Mucosa of stomach (tissue), 1 donor: ENCODE results near the gene LCAT.

ENCODE experiments used
- H3K27me3 ChIP-seq: one replicate; pipeline ENCODE4 v1.7.0; 2013; ENCODE audit warnings: mild to moderate bottlenecking, low read length; ENCODE audit not compliant: control insufficient read depth, insufficient read depth
- H3K36me3 ChIP-seq: one replicate; pipeline ENCODE4 v1.7.0; 2013; ENCODE audit warnings: low read length; ENCODE audit not compliant: control insufficient read depth, insufficient read depth
- H3K4me1 ChIP-seq: one replicate; pipeline ENCODE4 v1.7.0; 2013; ENCODE audit warnings: mild to moderate bottlenecking, low read length; ENCODE audit not compliant: control insufficient read depth, insufficient read depth
- H3K4me3 ChIP-seq: one replicate; pipeline ENCODE4 v1.7.0; 2013; ENCODE audit warnings: low read length
- H3K9ac ChIP-seq: one replicate; pipeline ENCODE4 v1.7.0; 2013; ENCODE audit warnings: mild to moderate bottlenecking, low read length, moderate library complexity
- H3K9me3 ChIP-seq: one replicate; pipeline ENCODE4 v1.7.0; 2013; ENCODE audit warnings: mild to moderate bottlenecking, low read length, moderate library complexity; ENCODE audit not compliant: control insufficient read depth
- donor health status: Pancreatic carcinoma.

LCAT gene

GRCh38 chr16:67932462-67932840 is 11.5 kb downstream of the LCAT start:
- no peak overlapping the region for H3K4me3 ChIP-seq
- no peaks in the 10 kb centered on the region for H3K9me3 ChIP-seq
- no peaks in the 10 kb centered on the region for H3K36me3 ChIP-seq
- H3K27me3 ChIP-seq: no peaks in the 10 kb centered on the region
- H3K4me1 ChIP-seq: peaks cover 19% of the 10 kb centered on the region
- no peak overlapping the region for H3K9ac ChIP-seq

DNA sequence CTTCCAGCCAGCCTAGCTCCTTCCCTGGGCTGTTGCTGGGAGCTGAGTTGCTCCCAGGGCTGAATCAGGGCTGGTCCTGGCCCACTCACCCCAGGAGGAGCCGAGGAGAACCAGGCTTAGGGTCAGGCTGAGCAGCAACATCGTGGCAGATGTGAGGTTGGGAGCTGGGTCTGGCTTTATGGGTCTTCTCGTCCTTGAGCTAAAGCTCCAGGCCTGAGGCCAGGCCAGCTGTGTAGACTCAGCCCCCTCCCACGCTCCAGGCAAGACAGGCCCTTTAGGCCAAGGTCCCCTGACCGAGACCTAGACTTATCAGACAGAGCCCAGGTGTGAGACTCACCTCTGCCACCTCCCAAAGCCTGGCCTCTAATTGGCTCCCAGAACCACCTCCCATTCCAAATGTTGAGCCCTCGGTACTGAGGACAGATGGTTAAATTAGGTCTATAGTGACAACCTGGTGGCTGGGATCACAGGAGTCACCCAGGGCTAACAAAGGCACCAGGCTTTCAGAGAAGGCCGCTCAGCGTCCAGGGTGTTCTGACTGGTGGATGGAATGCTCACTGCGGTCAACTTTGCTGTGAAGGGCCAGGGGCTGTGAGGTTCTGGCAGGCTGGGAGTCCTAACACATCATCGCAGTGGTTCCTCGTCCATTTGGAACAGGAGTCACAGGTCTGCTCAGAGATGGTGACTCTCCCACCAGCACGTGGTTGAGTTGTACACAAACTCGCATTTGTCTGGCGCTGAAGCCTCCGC is 12.0 kb downstream of the LCAT start, which contains the start of gene CTRL:
TSS of gene CTRL (minus strand) at position 151 of the 750 bp plus-strand sequence. CDS start at position 141, 10 bp downstream.
- H3K4me1 ChIP-seq: peaks cover 14% of the 10 kb centered on the region
- H3K36me3 ChIP-seq: no peaks in the 10 kb centered on the region
- H3K4me3 ChIP-seq: no peak within 1 kb of the TSS
- H3K9me3 ChIP-seq: no peaks in the 10 kb centered on the region
- no peaks in the 10 kb centered on the region for H3K27me3 ChIP-seq
- no peak within 1 kb of the TSS for H3K9ac ChIP-seq

DNA sequence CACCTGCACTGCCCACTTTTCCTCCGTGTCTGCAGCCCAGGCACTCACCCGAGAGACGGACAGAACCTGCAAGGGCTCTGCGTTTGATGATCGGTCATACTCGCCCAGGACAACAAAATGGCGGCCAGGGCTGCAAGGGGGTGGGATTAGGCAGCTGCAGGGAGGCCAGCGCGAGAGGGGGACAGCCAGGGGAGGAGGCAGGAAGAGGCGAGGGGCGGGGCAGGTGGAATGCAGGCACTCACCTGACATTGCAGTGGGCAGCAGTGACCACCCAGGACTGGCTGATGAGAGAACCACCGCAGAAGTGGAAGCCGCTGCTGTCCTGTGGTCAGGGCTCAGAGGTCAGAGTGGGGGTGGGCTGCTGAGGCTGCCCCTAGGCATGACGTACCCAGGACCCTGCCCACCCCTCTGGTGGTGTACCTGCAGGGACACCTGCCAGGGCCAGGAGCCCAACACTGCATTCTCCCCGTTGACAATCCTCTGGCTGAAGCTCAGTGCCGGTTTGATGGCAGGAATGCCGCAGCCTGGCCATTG is 13.2 kb downstream of the LCAT start:
- Histone ChIP-seq H3K4me1 (peaks cover 12% of the 10 kb centered on the region), H3K9me3 (no peaks in the 10 kb centered on the region), H3K9ac (no peak overlapping the region), H3K36me3 (no peaks in the 10 kb centered on the region), H3K27me3 (no peaks in the 10 kb centered on the region), H3K4me3 (no peak overlapping the region)

DNA sequence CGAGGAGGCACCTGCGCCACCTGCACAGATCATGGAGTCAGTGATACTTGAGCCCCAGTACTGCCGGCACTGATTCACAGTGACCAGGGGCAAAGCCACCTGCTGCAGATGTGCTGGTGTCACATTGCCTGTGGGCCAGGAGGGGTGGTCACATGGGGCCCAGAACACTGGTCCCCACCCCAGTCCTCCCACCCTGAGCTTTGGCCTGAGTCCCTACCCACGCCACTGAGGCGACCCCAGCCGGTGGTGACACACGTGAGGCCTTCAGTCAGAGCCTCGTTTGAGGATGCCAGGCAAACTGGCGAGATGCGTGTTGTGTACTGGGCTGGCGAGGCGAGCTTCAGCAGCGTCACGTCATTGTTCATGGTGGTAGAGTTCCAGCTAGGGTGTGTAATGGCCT is 13.7 kb downstream of the LCAT start:
- H3K27me3 ChIP-seq: no peaks in the 10 kb centered on the region
- H3K4me1 ChIP-seq: peaks cover 9% of the 10 kb centered on the region
- no peak overlapping the region for H3K4me3 ChIP-seq
- H3K36me3 ChIP-seq: no peaks in the 10 kb centered on the region
- H3K9me3 ChIP-seq: no peaks in the 10 kb centered on the region
- H3K9ac ChIP-seq: no peak overlapping the region

GRCh38 chr16:67928561-67929364 is 15.2 kb downstream of the LCAT start:
- no peak overlapping the region for H3K9ac ChIP-seq
- H3K4me1 ChIP-seq: no peaks in the 10 kb centered on the region
- H3K4me3 ChIP-seq: no peak overlapping the region
- H3K9me3 ChIP-seq: no peaks in the 10 kb centered on the region
- no peaks in the 10 kb centered on the region for H3K27me3 ChIP-seq
- no peaks in the 10 kb centered on the region for H3K36me3 ChIP-seq

DNA sequence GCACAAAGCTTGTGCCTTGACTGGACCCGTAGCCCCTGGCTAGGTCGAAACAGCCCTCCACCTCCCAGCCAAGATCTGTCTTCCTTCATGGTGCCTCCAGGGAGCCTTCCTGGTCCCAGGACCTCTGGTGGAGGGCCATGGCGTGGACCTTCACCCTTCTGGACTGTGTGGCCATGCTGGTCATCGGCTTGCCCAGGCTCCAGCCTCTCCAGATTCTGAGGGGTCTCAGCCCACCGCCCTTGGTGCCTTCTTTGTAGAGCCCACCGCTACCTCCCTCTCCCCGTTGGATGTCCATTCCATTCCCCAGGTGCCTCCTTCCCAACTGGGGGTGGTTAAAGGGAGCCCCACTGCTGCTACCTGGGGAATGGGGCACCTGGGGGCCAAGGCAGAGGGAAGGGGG is 15.8 kb downstream of the LCAT start:
- H3K4me3 ChIP-seq: no peak overlapping the region
- no peaks in the 10 kb centered on the region for H3K27me3 ChIP-seq
- no peak overlapping the region for H3K9ac ChIP-seq
- no peaks in the 10 kb centered on the region for H3K9me3 ChIP-seq
- H3K4me1 ChIP-seq: no peaks in the 10 kb centered on the region
- no peaks in the 10 kb centered on the region for H3K36me3 ChIP-seq

GRCh38 chr16:67927131-67927941 is 16.6 kb downstream of the LCAT start:
- Histone ChIP-seq H3K36me3 (no peaks in the 10 kb centered on the region), H3K4me3 (no peak overlapping the region), H3K9ac (no peak overlapping the region), H3K27me3 (no peaks in the 10 kb centered on the region), H3K9me3 (no peaks in the 10 kb centered on the region), H3K4me1 (no peaks in the 10 kb centered on the region)

GRCh38 chr16:67926181-67926750 is 17.7 kb downstream of the LCAT start:
- Histone ChIP-seq H3K9me3 (no peaks in the 10 kb centered on the region), H3K4me3 (no peak overlapping the region), H3K9ac (no peak overlapping the region), H3K36me3 (no peaks in the 10 kb centered on the region), H3K4me1 (no peaks in the 10 kb centered on the region), H3K27me3 (no peaks in the 10 kb centered on the region)

DNA sequence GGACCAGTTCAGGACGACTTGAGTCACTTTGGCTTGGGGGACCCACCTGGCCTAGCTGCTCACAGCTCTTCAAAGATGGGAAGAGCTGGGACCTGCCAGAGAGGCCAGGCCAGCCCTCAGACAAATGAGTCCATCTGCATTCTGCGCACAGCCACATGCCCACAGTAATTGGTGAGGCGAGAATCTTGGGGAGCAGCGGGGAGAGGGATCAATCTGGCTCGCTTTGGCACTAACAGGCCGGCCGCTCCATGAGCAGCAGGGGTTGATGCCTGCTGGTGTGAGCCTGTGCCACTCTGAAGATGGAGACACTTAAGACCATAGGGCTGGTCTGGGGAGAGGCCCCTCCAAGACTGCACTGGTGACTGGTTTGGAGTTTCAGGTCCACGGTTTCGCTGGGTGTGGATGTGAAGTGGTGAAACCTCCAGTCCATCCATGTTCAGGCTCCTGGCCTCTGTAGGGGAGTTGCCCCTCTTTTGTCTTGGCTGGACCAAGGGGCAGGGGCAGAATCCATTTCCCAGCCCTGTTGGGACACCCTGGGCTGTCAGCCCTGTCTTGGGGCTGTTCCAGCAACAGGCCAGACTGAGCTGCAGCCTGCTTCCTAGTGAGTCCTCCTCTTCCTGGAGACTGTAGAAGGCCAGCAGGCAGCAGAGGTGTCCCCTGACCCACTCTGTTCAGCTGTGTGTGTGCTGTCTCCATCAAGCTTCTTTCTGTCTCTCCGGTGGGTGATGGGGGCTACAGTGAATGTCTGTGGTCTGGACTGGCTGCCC is 19.6 kb downstream of the LCAT start:
- Histone ChIP-seq H3K36me3 (no peaks in the 10 kb centered on the region), H3K9ac (no peak overlapping the region), H3K9me3 (no peaks in the 10 kb centered on the region), H3K27me3 (no peaks in the 10 kb centered on the region), H3K4me3 (no peak overlapping the region), H3K4me1 (no peaks in the 10 kb centered on the region)

GRCh38 chr16:67923414-67924116 is 20.4 kb downstream of the LCAT start:
- Histone ChIP-seq H3K9me3 (no peaks in the 10 kb centered on the region), H3K36me3 (no peaks in the 10 kb centered on the region), H3K9ac (no peak overlapping the region), H3K4me1 (no peaks in the 10 kb centered on the region), H3K4me3 (no peak overlapping the region), H3K27me3 (no peaks in the 10 kb centered on the region)
